Dedifferentiated amniotic fluid mesenchymal stem cell (primary cell): ENCODE data around the gene C11orf68.

ENCODE experiments used
- DNase-seq: peaks from one replicate; pipeline ENCODE4 v3.0.0-alpha.2; 2016; ENCODE audit errors: extremely low spot score

C11orf68 gene

GRCh38 chr11:65944767-65945166 is 25.9 kb upstream of the C11orf68 start:
- no peak for DNase-seq

- DNase-seq: no peak
Measured at GRCh38 chr11:65944191-65944590, 25.3 kb upstream of the C11orf68 start.

- DNase-seq: no peak
Measured at GRCh38 chr11:65942531-65942930, 23.7 kb upstream of the C11orf68 start.

- DNase-seq: no peak
Measured at GRCh38 chr11:65941720-65942310, 23.0 kb upstream of the C11orf68 start.

- no peak for DNase-seq
Measured at GRCh38 chr11:65937766-65938165, 18.9 kb upstream of the C11orf68 start.

- DNase-seq: no peak
Measured at GRCh38 chr11:65934014-65934413, 15.2 kb upstream of the C11orf68 start.

- no peak for DNase-seq
Measured at GRCh38 chr11:65932558-65932919, 13.7 kb upstream of the C11orf68 start.

GRCh38 chr11:65931773-65932557 is 13.1 kb upstream of the C11orf68 start:
- no peak for DNase-seq

- no peak for DNase-seq
Measured at GRCh38 chr11:65928667-65929066, 9.8 kb upstream of the C11orf68 start.

- DNase-seq: no peak
Measured at GRCh38 chr11:65927904-65928397, 9.1 kb upstream of the C11orf68 start.

- no peak for DNase-seq
Measured at GRCh38 chr11:65925397-65925796, 6.5 kb upstream of the C11orf68 start.

- no peak for DNase-seq
Measured at GRCh38 chr11:65922565-65922964, 3.7 kb upstream of the C11orf68 start.

- no peak for DNase-seq
Measured at GRCh38 chr11:65921876-65922275, 3.0 kb upstream of the C11orf68 start.

- DNase-seq: no peak
Measured at GRCh38 chr11:65921033-65921555, 2.2 kb upstream of the C11orf68 start.

- no peak for DNase-seq
Measured at GRCh38 chr11:65920372-65920802, 1.5 kb upstream of the C11orf68 start.

- no peak for DNase-seq
Measured at GRCh38 chr11:65919573-65920371, 910 bp upstream of the C11orf68 start.

- DNase-seq: peak; percentile 98
Measured at GRCh38 chr11:65919141-65919572, 295 bp upstream of the C11orf68 start, which contains the start of gene DRAP1. Gene DRAP1, plus strand, starts transcription at chr11:65919426. Its CDS starts 76 bp downstream, at chr11:65919502.

GRCh38 chr11:65917434-65918210 is 1.2 kb downstream of the C11orf68 start:
- no peak for DNase-seq

- DNase-seq: no peak
Measured at GRCh38 chr11:65917077-65917433, 1.8 kb downstream of the C11orf68 start.

- DNase-seq: no peak
Measured at GRCh38 chr11:65916391-65916790, 2.5 kb downstream of the C11orf68 start.

- DNase-seq: peak; percentile 96
Measured at GRCh38 chr11:65915821-65916251, 3.0 kb downstream of the C11orf68 start.
